Fibroblast of pulmonary artery (primary cell): ENCODE results near the gene CPNE9.
A peak's percentile ranks its signal among the peaks of the same experiment; 100 is the strongest.

ENCODE experiments used
- DNase-seq: peaks from one replicate; pipeline ENCODE4 v3.0.0-alpha.2; 2010; ENCODE audit warnings: low read depth
- H3K4me3 ChIP-seq: replicated peaks from 2 replicates; pipeline ENCODE4 v1.5.1; 2011; ENCODE audit warnings: low read depth, mild to moderate bottlenecking, control low read depth, low read length, moderate library complexity
- TF ChIP-seq, protein P1 (sequence below): IDR thresholded peaks from 2 replicates; pipeline ENCODE4 v1.5.1; 2011; ENCODE audit warnings: mild to moderate bottlenecking, control low read depth, low read length, inconsistent platforms; ENCODE audit errors: missing control alignments

Gene CPNE9

DNA sequence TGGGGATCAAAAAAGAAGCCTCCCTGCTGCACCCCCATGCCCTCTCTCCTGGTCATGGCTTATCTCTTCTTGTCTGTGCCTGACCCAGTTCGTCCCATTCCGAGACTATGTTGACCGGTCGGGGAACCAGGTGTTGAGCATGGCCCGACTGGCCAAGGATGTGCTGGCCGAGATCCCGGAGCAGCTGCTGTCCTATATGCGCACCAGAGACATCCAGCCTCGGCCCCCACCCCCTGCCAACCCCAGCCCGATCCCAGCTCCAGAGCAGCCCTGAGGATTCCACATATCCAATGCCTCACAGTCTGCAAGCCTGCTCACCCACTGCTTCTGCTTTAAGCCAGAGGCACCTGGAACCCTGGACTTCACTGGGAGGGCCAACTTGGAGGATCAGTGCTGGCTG lies 25.8 kb downstream of the CPNE9 start:
- TF ChIP-seq, protein P1, sequence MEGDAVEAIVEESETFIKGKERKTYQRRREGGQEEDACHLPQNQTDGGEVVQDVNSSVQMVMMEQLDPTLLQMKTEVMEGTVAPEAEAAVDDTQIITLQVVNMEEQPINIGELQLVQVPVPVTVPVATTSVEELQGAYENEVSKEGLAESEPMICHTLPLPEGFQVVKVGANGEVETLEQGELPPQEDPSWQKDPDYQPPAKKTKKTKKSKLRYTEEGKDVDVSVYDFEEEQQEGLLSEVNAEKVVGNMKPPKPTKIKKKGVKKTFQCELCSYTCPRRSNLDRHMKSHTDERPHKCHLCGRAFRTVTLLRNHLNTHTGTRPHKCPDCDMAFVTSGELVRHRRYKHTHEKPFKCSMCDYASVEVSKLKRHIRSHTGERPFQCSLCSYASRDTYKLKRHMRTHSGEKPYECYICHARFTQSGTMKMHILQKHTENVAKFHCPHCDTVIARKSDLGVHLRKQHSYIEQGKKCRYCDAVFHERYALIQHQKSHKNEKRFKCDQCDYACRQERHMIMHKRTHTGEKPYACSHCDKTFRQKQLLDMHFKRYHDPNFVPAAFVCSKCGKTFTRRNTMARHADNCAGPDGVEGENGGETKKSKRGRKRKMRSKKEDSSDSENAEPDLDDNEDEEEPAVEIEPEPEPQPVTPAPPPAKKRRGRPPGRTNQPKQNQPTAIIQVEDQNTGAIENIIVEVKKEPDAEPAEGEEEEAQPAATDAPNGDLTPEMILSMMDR, result no peak
- no peak overlapping the region for H3K4me3 ChIP-seq
- DNase-seq, result no peak

DNA sequence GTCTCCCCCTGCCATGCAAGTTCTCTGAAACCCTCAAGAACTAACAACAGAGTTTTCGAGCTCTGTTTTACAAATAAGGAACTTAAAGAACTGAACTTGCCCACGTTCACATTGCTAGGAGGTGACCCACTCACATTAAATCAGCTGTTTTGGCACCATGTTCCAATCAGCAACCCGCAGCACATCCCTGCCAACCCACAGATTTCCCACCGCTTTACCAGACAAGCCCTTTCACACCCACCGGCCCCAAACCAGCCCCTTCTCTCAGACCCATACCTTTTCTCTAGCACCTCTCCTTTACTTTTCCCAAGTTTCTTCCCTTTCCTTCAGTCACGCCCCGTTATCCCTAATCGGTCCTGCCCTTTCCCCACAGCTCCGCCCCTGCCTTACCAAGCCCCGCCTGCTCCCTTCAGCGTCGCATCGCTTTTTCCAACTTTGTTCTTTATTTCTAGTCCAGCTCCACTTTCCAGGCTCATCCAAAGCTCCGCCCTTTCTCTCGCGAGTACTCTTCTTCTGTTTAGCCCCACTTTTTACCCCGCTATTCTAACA lies 27.1 kb downstream of the CPNE9 start:
- TF ChIP-seq, protein P1, result no peak
- DNase-seq, result peak; percentile 38

DNA sequence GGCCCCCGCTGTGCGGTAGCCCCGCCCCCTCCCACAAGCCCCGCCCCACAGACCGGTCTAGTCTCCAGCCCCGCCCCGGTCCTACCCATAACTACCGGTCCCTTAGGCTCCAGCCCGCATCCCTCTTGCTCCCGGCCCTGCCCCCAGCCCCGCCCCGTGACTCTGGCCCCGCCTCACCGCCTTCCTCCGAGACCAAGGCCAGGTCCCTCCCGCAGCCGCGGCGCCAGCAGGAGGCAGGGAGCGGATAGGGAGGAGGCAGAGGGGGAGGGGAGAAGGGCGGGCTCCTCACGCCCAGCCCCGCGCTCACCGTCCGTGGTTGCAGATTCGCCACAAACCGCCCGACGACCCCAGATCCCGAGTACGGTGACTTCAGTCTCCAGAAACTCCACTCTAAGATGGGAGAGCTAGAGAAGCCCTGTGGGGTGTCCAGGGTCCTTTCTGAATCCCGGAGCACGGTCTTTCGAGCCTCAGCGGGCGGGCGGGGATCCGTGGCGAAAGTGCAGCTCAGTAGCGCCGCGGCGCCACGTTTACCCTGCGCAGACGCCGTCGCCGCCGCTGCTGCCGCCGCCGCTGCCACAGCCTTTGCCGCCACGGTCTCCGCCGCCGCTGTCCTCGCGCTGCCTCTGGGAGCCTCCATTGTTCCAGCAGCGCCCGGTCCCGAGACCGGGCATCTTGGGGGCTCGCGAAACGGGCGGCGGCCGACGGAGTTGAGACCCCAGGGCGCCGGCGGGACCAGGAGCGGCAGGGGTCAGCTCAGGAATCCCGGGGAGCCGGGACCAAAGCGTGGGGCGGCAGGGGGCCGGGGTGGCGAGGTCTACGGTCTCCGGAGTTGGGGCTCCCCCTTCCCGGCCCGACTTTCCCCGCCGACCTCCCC lies 27.8 kb downstream of the CPNE9 start, which contains the start of gene BRPF1:
TSS of gene BRPF1 (plus strand) at position 530 of the 874 bp plus-strand sequence. CDS start 2,406 bp downstream, outside the sequence.
- TF ChIP-seq, protein P1, result no peak
- peak; percentile 99 for DNase-seq
- peak within 1 kb of the TSS; percentile 85 for H3K4me3 ChIP-seq

More for the DNA sequence above, 27.1 kb downstream of the CPNE9 start:
- H3K4me3 ChIP-seq, result peak overlapping the region; percentile 69

DNA sequence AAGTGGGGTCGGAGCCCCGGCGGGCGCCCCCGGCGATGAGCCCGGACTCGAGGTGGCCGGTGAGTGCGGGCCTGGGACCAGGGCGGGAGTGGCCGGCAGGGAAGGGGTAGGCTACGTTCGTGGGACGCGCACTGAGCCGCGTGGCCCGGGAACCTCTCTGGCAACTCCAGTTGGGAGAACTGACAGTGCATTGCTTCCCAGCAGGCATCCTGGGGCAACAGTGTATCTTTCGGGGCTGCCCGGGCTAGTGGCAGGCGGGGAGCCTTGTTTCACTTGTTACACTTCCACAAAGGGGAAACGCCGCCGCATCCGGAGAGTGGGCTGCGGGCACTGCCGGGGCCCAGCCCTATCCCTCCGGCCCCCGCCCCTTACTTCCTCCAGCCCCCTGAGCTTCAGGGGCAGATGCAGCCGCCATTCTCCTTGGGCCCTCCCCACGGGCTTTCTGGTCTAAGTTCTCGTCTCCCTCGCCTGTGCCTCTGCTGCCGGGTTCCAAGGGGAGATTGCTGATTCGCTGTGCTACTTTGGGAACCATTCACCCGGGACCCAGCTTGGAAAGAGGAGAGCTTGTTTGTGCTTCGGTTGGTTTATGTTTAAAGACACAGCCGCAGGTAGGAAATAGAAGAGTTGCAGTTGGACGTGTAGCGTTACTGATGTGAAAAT lies 28.6 kb downstream of the CPNE9 start:
- H3K4me3 ChIP-seq, result peak overlapping the region; percentile 85
- no peak for DNase-seq
- TF ChIP-seq, protein P1, result no peak

DNA sequence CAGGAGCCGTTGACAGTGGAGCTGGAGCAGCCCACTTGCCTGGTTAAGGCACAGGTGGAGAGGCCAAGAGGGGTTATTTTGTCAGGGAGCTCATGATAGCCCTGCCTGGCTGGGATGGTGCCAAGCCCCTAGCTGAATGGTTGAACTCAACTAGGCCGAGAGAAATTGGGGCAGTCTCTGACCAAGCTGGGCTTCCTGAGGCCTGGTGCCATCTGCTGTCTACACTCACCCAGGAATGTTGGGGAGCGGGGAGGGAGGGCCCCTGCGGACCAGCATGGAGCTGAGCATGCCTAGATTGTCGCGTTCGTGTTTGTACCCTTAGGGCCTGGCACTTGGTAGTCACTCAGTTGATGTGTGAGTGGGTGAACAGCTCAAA lies 29.1 kb downstream of the CPNE9 start:
- no peak for DNase-seq
- H3K4me3 ChIP-seq, result peak overlapping the region; percentile 85
- TF ChIP-seq, protein P1, result no peak

DNA sequence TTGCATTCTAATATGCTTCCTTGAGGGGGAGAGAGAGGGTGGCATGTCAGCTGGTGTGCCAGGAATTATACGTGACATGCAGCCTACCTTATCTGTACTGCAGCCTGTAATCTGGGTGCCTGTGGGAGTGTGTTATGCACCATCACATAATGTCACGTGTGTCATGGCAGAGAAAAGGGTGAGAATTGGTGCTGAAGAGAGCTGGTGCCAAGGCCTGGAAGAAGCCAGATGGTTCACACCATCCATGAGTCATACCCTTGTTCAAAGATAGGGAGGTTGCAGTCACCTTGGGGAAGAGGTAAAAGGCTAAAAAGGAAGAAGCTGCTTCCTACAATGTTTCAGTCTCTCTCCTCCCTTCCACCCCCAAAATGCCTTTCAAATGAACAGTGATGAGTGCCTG lies 33.2 kb downstream of the CPNE9 start:
- no peak overlapping the region for H3K4me3 ChIP-seq
- TF ChIP-seq, protein P1, result no peak
- DNase-seq, result no peak
